GM18502 (cell line): ENCODE data around the gene RELA.
"Not testable (repeated sequence)": the region's sequence is repeated elsewhere in the genome, so short reads cannot be mapped to it uniquely, and the experiment has no call there.

ENCODE experiments used
- ATAC-seq: cut with Tn5 transposase; IDR thresholded peaks from one replicate; pipeline ENCODE4 v1.9.1; 2021; ENCODE audit warnings: mild to moderate bottlenecking; ENCODE audit not compliant: unreplicated experiment, poor library complexity

RELA gene

GRCh38 chr11:65662799-65663638 lies at the start of gene RELA:
Gene RELA, minus strand, starts transcription at chr11:65662916. Its CDS starts 84 bp downstream, at chr11:65662832.
- peak; percentile 74 for ATAC-seq

DNA sequence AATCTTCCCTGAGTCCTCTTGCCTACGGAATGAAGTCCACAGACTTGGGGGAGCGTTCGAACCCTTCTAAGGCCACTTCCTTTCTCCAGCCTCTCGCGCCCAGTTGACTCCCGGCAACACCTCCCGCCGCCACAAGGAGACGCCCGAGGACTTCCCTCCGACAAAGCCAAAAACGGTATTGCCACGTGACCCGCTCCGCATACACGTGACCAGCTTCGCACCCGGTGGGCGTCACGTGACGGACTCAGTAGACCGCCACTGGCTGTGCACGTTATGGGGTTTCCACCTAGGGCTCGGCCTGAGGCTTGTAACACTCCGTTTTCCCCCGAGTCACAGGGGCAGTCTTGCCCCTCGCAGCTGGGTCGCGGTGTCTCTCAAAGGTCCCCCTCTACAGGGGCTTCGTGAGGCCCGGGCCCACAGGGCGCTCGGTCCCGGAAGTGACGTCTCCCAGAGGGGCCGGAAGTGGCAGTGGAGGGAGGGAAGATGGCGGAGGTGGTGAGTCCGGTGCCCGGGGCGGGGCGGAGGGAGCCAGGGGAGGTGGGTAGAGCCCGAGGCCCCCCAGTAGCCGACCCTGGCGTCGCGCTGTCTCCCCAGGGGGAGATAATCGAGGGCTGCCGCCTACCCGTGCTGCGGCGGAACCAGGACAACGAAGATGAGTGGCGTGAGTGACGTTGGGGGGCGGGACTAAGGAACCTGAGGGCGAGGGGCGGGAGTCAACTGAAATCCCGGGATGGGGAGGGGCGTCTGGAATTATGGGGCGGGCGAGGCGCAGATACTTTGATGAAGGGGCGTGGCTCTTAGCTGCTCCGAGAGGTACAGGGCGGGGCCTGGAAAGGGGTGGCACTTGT lies 49.3 kb upstream of the RELA start, which contains the start of gene KAT5:
TSS of gene KAT5 (plus strand) at position 468 of the 848 bp plus-strand sequence. CDS start at position 484, 16 bp downstream.
- peak; percentile 78 for ATAC-seq

DNA sequence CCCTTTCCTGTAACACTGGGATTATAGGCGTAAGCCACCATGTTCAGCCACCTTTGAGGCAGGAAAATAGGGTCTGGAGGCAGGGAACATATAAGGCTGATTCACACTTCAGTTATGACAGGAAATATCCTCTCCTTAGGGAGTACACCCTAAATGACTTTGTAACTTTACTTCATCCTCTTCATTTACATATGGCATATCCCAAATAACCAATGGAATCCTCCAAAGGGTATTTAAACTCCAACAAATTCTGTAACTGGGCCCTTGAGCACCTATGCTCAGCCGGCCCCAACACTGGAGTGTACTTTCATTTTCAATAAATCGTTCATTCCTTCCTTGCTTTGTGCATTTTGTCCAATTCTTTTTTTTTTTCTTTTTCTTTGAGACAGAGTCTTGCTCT lies 47.7 kb upstream of the RELA start:
- no peak for ATAC-seq

DNA sequence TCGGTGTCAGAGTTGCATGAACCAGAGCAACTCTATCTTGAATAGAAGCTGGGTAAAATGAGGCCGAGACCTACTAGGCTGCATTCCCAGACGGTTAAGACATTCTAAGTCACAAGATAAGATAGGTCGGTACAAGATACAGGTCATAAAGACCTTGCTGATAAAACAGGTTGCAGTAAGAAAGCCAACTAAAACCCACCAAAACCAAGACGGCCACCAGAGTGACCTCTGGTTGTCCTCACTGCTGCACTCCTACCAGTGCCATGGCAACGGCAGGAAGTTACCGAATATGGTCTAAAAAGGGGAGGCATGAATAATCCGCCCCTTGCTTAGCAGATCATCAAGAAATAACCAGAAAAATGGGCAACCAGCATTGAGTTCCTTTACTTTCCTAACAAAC lies 46.9 kb upstream of the RELA start:
- no peak for ATAC-seq

DNA sequence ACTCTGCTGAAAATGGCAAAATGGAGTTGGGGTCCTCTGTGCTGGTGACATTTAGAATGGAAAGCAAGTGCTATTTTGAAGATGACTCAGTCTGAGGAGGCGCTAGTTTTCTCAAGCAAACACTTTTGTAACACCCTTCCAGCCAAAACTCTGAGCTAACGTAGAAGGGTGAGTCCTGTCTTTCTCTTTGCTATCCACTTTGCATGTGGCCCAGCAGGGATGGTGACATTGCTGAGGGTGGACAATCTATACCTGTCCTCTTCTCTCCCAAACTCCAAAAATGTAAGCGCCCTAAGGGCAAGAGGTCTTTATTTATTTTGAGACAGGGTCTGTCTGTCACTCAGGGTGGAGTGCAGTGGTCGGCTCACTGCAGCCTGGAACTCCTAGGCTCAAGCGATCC lies 45.7 kb upstream of the RELA start:
- ATAC-seq, result no peak

DNA sequence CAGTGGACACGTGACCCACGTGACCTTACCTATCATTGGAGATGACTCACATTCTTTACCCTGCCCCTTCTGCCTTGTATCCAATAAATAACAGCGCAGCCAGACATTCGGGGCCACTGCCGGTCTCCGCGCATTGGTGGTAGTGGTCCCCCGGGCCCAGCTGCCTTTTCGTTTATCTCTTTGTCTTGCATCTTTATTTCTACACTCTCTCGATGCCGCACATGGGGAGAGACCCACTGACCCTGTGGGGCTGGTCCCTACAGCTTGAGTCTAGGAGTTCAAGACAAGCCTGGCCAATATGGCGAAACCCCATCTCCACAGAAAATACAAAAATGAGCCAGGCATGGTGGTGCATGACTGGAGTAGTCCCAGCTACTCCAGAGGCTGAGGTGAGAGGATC lies 44.3 kb upstream of the RELA start:
- ATAC-seq, result not testable (repeated sequence)

DNA sequence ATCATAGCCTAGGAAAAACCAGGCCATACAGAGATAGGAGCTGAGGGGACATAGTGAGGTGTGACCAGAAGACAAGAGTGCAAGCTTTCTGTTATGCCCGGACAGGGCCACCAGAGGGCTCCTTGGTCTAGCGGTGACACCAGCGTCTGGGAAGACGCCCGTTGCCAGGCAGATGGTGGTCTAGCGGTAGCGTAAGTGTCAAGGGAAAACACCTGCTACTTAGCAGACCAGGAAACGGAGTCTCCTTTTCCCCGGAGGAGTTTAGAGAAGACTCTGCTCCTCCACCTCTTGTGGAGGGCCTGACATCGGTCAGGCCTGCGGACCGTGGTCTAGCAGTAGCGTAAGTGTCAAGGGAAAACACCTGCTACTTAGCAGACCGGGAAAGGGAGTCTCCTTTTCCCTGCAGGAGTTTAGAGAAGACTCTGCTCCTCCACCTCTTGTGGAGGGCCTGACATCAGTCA lies 43.6 kb upstream of the RELA start:
- ATAC-seq, result not testable (repeated sequence)

- no peak for ATAC-seq
Observed at GRCh38 chr11:65703846-65704245, 41.1 kb upstream of the RELA start.

DNA sequence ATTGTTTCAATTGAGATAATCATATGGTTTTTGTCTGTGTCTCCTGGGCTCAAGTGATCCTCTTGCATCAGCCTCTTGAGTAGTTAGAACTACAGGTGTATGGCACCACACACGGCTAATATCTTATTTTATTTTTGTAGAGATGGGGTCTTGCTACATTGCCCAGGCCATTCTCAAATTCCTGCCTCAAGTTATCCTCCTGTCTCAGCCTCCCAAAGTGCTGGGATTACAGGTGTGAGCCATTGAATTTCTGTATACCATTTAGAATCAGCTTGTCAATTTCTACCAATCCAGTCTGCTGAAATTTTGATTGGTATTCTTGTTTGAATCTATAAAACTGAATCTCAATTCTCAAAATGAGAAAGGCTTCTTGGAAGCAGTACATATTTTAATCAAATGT lies 39.0 kb upstream of the RELA start:
- no peak for ATAC-seq

DNA sequence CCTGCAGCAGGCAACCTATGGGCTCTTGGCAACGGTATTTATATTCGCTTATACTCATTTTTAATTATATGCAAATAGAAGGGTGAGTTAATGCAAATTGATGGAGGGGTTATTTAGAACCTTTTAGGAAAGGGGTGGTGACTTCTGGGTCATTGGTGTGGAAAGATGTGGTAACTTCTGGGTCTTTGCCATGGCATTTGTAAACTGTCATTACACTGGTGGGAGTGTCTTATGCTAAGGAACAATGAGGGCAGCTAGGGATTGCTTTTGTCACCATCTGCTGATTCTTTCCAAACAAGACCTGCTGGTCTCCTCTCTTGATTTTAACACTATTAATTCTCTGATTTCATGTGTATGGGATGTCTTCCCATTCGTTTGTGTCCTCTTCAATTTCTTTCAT lies 37.7 kb upstream of the RELA start:
- no peak for ATAC-seq

DNA sequence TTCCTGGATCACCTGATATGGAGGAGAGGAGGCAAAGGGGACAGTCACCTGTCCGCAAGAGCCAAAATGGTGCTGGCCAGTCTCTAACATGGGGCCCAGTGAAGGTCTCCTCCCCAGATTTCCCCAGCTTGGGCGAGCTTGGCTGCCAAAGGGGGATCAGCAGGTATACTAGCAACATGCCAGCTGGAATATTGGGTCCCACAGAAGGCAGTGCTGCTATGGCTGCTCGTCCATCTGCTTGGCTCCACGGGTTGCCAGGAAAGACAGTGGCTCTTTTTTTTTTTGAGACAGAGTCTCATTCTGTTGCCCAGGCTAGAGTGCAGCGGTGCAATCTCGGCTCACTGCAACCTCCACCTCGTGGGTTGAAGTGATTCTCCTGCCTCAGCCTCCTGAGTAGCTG lies 36.6 kb upstream of the RELA start:
- no peak for ATAC-seq

- no peak for ATAC-seq
Observed at GRCh38 chr11:65698205-65698604, 35.5 kb upstream of the RELA start.

- no peak for ATAC-seq
Observed at GRCh38 chr11:65696802-65697552, 34.3 kb upstream of the RELA start.

DNA sequence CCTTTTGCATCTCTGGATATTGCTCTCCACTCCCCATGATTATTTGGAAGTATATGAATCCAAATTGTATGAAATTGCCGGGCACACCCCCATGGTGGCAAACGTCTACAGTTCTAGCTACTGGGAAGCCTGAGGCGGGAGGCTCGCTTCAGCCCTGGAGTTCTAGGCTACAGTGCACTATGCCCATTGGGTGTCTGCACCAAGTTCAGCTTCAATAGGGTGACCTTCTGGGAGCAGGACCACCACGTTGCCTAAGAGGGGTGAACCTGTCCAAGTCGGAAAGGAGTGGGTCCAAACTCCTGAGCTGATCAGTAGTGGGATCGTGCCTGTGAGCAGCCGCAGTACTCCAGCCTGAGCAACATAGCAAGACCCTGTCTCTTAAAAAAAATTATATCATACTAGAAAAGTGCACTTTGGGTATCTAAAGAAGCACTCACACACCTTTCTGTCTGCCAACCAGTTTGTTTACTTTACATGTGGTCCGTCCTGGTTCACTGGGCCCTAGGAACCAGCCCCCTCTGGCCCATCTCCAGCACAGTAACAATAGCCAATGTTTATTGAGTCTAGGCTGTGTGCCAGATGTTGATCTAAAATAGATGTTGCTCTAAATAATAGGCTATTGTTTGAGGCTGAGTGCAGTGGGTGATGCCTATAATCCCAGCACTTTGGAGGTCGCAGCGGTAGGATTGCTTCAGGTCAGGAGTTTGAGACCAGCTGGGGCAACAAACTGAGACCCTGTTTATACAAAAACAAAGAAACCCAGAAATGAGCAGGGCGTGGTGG lies 32.9 kb upstream of the RELA start:
- ATAC-seq, result no peak

GRCh38 chr11:65692367-65692766 lies 29.7 kb upstream of the RELA start:
- ATAC-seq, result no peak

- ATAC-seq, result not testable (repeated sequence)
Observed at GRCh38 chr11:65691847-65692246, 29.1 kb upstream of the RELA start.

DNA sequence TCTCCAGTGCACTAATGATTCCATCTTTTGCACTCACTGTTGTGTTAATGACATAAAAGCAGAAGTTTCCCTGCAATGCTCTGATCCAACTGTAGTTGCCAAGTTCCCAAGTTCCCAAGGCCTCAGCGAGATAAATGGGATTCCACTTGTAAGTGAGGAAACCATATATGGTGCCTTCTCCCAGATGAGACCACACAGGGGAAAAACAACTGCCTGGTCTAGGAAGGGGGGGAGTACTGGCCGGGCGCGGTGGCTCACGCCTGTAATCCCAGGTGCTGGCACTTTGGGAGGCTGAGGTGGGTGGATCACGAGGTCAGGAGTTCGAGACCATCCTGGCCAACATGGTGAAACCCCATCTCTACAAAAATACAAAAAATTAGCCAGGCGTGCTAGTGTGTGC lies 23.3 kb upstream of the RELA start:
- no peak for ATAC-seq

- ATAC-seq, result not testable (repeated sequence)
Observed at GRCh38 chr11:65683480-65683879, 20.8 kb upstream of the RELA start.

- no peak for ATAC-seq
Observed at GRCh38 chr11:65680192-65680743, 17.6 kb upstream of the RELA start.
